B cell (primary cell): ENCODE results near the gene CAPN14. TPM values are rescaled to one million over a fixed set of nuclear protein-coding genes. Genes with fewer than 3 reads are reported as not detected.
A peak's percentile ranks its signal among the peaks of the same experiment; 100 is the strongest.

Source experiments
- ATAC-seq: fragments of 200-7000 bp; cut with Tn5 transposase; one replicate; pipeline ENCODE4 v1.10.0; 2021; ENCODE audit warnings: low read depth, mild to moderate bottlenecking, moderate number of reproducible peaks, moderate library complexity
- CTCF ChIA-PET: fragments of 350-600 bp; sonication (Branson Sonifier 250); formaldehyde crosslinking; loops from one replicate; lab custom pipeline; 2021; ENCODE audit warnings: antibody characterized with exemption, inconsistent platforms; lab: Charles Lee
- POLR2A ChIA-PET: fragments of 350-600 bp; sonication (Branson Sonifier 250); formaldehyde crosslinking; loops from one replicate; lab custom pipeline; 2021; ENCODE audit warnings: antibody characterized with exemption; lab: Charles Lee
- DNase-seq: peaks from one replicate; pipeline ENCODE4 v3.0.0; 2013
- H2AFZ ChIP-seq: 2 replicates; pipeline ENCODE4 v1.6.1; 2012; ENCODE audit warnings: mild to moderate bottlenecking, low read depth, low read length; ENCODE audit not compliant: insufficient read depth, poor library complexity, severe bottlenecking
- H3K27ac ChIP-seq, 2 donors: 1 replicate in 1 of 2; 2 replicates in 1 of 2; pipeline ENCODE4 v1.5.1; 2012 to 2013; ENCODE audit warnings: low read length in 2 of 2, mild to moderate bottlenecking in 2 of 2, moderate library complexity in 1 of 2
- H3K27me3 ChIP-seq, 4 experiments: fragments of 200-600 bp in 1 of 4; sonication (generic) in 1 of 4; replicated peaks in 1 of 4; 1 replicate in 2 of 4; 2 replicates in 2 of 4; pipeline versions ENCODE4 v1.6.1 to v1.7.0; 2013 to 2016; ENCODE audit warnings: low read length in 3 of 4, mild to moderate bottlenecking in 2 of 4, mixed read lengths in 1 of 4, moderate library complexity in 1 of 4; ENCODE audit not compliant: insufficient read depth in 4 of 4, control insufficient read depth in 3 of 4; ENCODE audit errors: control extremely low read depth in 1 of 4
- H3K36me3 ChIP-seq, 2 experiments: replicated peaks in 1 of 2; 1 replicate in 1 of 2; 2 replicates in 1 of 2; pipeline versions ENCODE4 v1.6.1 to v1.7.1; 2013; ENCODE audit warnings: low read length in 1 of 2; ENCODE audit not compliant: insufficient read depth in 2 of 2, control insufficient read depth in 1 of 2; ENCODE audit errors: control extremely low read depth in 1 of 2, extremely low read depth in 1 of 2
- H3K4me1 ChIP-seq, 2 donors: fragments of 200-600 bp in 1 of 2; sonication (generic) in 1 of 2; 1 replicate in 1 of 2; 2 replicates in 1 of 2; pipeline versions ENCODE4 v1.5.1 to v1.6.1; 2013 to 2017; ENCODE audit warnings: low read length in 2 of 2; ENCODE audit not compliant: control insufficient read depth in 2 of 2, insufficient read depth in 2 of 2
- H3K4me2 ChIP-seq: replicated peaks from 2 replicates; pipeline ENCODE3; 2012; ENCODE audit warnings: mild to moderate bottlenecking, low read depth, low read length; ENCODE audit not compliant: poor library complexity, severe bottlenecking
- H3K4me3 ChIP-seq, 5 experiments: fragments of 200-600 bp in 1 of 5; sonication (generic) in 1 of 5; 1 replicate in 3 of 5; 2 replicates in 2 of 5; pipeline versions ENCODE4 v1.5.1 to v1.7.0; 2011 to 2016; ENCODE audit warnings: low read length in 4 of 5, mild to moderate bottlenecking in 4 of 5, low read depth in 2 of 5, control low read depth in 1 of 5, moderate library complexity in 1 of 5; ENCODE audit not compliant: insufficient read depth in 1 of 5; ENCODE audit errors: control extremely low read depth in 1 of 5, extremely low read depth in 1 of 5
- H3K79me2 ChIP-seq: fragments of 200-600 bp; sonication (generic); one replicate; pipeline ENCODE4 v1.6.0; 2016; ENCODE audit warnings: low read length; ENCODE audit not compliant: control insufficient read depth, insufficient read depth
- H3K9ac ChIP-seq: fragments of 200-600 bp; sonication (generic); 2 replicates; pipeline ENCODE4 v1.6.1; 2017; ENCODE audit warnings: mild to moderate bottlenecking, low read length, moderate library complexity
- H3K9me3 ChIP-seq, 3 donors: one replicate each; pipeline versions ENCODE4 v1.6.1 to v1.7.1; 2013; ENCODE audit warnings: low read length in 2 of 3; ENCODE audit not compliant: control insufficient read depth in 2 of 3, insufficient read depth in 1 of 3; ENCODE audit errors: control extremely low read depth in 1 of 3
- H4K20me1 ChIP-seq: 2 replicates; pipeline ENCODE4 v1.6.0; 2012; ENCODE audit warnings: mild to moderate bottlenecking, low read length; ENCODE audit not compliant: insufficient read depth, control insufficient read depth, poor library complexity, severe bottlenecking
- H3K27ac Mint-ChIP-seq: one replicate; pipeline ENCODE4 v1.8.0; 2021; ENCODE audit warnings: mixed read lengths
- H3K27me3 Mint-ChIP-seq: one replicate; pipeline ENCODE4 v1.8.0; 2021; ENCODE audit warnings: mixed read lengths
- H3K4me1 Mint-ChIP-seq: one replicate; pipeline ENCODE4 v1.8.0; 2021; ENCODE audit warnings: mixed read lengths
- H3K4me3 Mint-ChIP-seq: one replicate; pipeline ENCODE4 v1.8.0; 2021; ENCODE audit warnings: mixed read lengths
- H3K9me3 Mint-ChIP-seq: one replicate; pipeline ENCODE4 v1.8.0; 2022; ENCODE audit warnings: mixed read lengths; ENCODE audit not compliant: insufficient read depth
- CTCF ChIP-seq: fragments of 200-600 bp; IDR thresholded peaks from one replicate; pipeline ENCODE4 v1.8.0; 2022; ENCODE audit warnings: antibody characterized with exemption, mild to moderate bottlenecking
- EZH2 ChIP-seq: IDR thresholded peaks from 2 replicates; pipeline ENCODE4 v1.6.1; 2012; ENCODE audit warnings: borderline replicate concordance, low read depth, mild to moderate bottlenecking, moderate library complexity, low read length; ENCODE audit not compliant: insufficient read depth, poor library complexity, severe bottlenecking
- WGBS: methylation state at CpG from one replicate; pipeline ENCODE4 v1.1.5; 2013; ENCODE audit warnings: missing lambda C conversion rate; ENCODE audit not compliant: insufficient coverage; 5-methylcytosine and 5-hydroxymethylcytosine counted together
- intact Hi-C: fragments of 100-400 bp; cut with micrococcal nuclease; formaldehyde crosslinking; loops from one replicate; pipeline ENCODE4 v1.10.0; 2022
- polyA plus RNA-seq: library from polyadenylated mRNA; depleted of rRNA; stranded (reverse); fragments of >200 nt; gene quantifications from 2 replicates; pipeline ENCODE4 v1.2.3, GENCODE V29; 2012
- total RNA-seq, 2 donors: library from RNA; stranded (reverse); fragments of 120-200 nt in 1 of 2; gene quantifications; 1 replicate in 1 of 2; 2 replicates in 1 of 2; pipeline versions ENCODE4 v1.2.3 to v1.2.4, GENCODE V29; 2013 to 2022

CAPN14 gene
- total and polyA plus RNA-seq, 2 donors (not counting 1 experiment from before 2014, with no cell fraction given) = 2.5 to 7.8 TPM

- intact Hi-C loops = loop anchor here (5.0 kb wide), 2 partner anchors 61 to 1001 kb away; partner anchors contain the start of gene LBH
- CTCF ChIA-PET = interaction anchor here (0.8 to 4.9 kb wide), 14 partner anchors 10 to 521 kb away, joined by 3 to 33 read pairs (median 5); partner anchors contain the start of gene CAPN14
Observed at GRCh38 chr2:31233231-31233630, 15.9 kb upstream of the CAPN14 start.

More at GRCh38 chr2:31233231-31233630, 15.9 kb upstream of the CAPN14 start:
- DNase-seq = no peak
- Mint-ChIP-seq H3K27me3 (no peaks in the 10 kb centered on the region), H3K4me1 (peaks cover 39% of the 10 kb centered on the region), H3K27ac (peak overlapping the region; percentile 70), H3K9me3 (no peaks in the 10 kb centered on the region), H3K4me3 (peak overlapping the region; percentile 94)
- no peak for TF ChIP-seq EZH2
- no peak for TF ChIP-seq CTCF
- H3K4me2 ChIP-seq = peak overlapping the region; percentile 91
- H3K4me3 ChIP-seq = peak overlapping the region; percentile 46 to 79 (median 70)
- H3K9me3 ChIP-seq = no peaks in the 10 kb centered on the region
- whole genome bisulfite sequencing = 90% methylated on average over 1 of the region's 1 CpG
- H3K27ac ChIP-seq = peak overlapping the region; percentile 62 to 69
- H3K79me2 ChIP-seq = peaks cover 9% of the 10 kb centered on the region
- no peaks in the 10 kb centered on the region for H3K36me3 ChIP-seq
- peaks cover 28 to 35% of the 10 kb centered on the region in 2 donors for H3K4me1 ChIP-seq
- H3K27me3 ChIP-seq = no peaks in the 10 kb centered on the region
- POLR2A ChIA-PET = interaction anchor here (0.5 to 3.4 kb wide), 5 partner anchors 13 to 1119 kb away, joined by 3 to 26 read pairs (median 3); no protein-coding TSS in a partner anchor
- no peaks in the 10 kb centered on the region for H4K20me1 ChIP-seq
- peak overlapping the region; percentile 89 for H2AFZ ChIP-seq
- peak overlapping the region; percentile 78 for H3K9ac ChIP-seq
- no peak for ATAC-seq
